Activated CD4-positive, alpha-beta memory T cell treated with anti-CD3 and anti-CD28 coated beads for 36 hours (primary cell): ENCODE measurements around the gene PLA2G4D. TPM values are rescaled to one million over a fixed set of nuclear protein-coding genes. Genes with fewer than 3 reads are reported as not detected.

ENCODE experiments used
- CTCF ChIA-PET: fragments of 350-600 bp; sonication (Branson Sonifier 250); formaldehyde crosslinking; loops from one replicate; lab custom pipeline; 2021; ENCODE audit warnings: antibody characterized with exemption, inconsistent platforms; lab: Charles Lee
- POLR2A ChIA-PET: fragments of 350-600 bp; sonication (Branson Sonifier 250); formaldehyde crosslinking; loops from one replicate; lab custom pipeline; 2021; ENCODE audit warnings: antibody characterized with exemption; lab: Charles Lee
- DNase-seq: peaks from one replicate; pipeline ENCODE4 v3.0.0-alpha.2; 2020
- H3K27ac Mint-ChIP-seq: one replicate; pipeline ENCODE4 v1.8.0; 2021; ENCODE audit warnings: mixed read lengths
- H3K27me3 Mint-ChIP-seq: one replicate; pipeline ENCODE4 v1.8.0; 2021; ENCODE audit warnings: mixed read lengths
- H3K36me3 Mint-ChIP-seq: one replicate; pipeline ENCODE4 v1.8.0; 2021; ENCODE audit warnings: mixed read lengths
- H3K4me1 Mint-ChIP-seq: one replicate; pipeline ENCODE4 v1.8.0; 2021; ENCODE audit warnings: low read depth, mixed read lengths
- H3K4me3 Mint-ChIP-seq: one replicate; pipeline ENCODE4 v1.8.0; 2021; ENCODE audit warnings: mild to moderate bottlenecking, mixed read lengths
- H3K9me3 Mint-ChIP-seq: one replicate; pipeline ENCODE4 v1.8.0; 2021; ENCODE audit warnings: mixed read lengths
- intact Hi-C: fragments of 100-400 bp; cut with micrococcal nuclease; formaldehyde crosslinking; loops from one replicate; pipeline ENCODE4 v1.15.1; 2023
- total RNA-seq, 2 experiments: library from RNA; stranded (reverse); gene quantifications; one replicate each; pipeline ENCODE4 v1.2.3, GENCODE V29; 2021

The PLA2G4D gene
- total RNA-seq, 2 experiments from 2014 or later: not detected

DNA sequence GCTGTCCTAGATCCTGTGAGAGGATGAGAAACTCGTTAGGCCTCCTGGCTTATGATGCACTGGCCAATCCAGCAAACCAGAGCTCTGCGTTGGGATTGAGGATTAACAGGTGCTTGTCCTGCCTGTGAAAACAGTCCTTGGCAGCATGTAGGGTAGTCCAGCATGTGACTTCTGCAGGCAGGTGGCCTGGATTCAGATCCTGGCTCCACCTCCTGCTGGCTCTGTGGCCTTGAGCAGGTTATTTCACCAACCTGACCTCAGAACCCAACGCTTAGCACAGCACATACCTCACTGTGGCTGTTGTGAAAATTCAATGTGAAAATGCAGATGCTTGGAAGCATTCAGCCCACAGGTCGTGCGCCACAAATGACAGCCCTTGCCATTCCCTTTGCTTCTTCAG lies 33.6 kb downstream of the PLA2G4D start:
- intact Hi-C loops: no loop called here
- H3K4me3 Mint-ChIP-seq: no peak overlapping the region
- CTCF ChIA-PET: interaction anchor here (0.6 to 7.8 kb wide), 8 partner anchors 9 to 210 kb away, joined by 3 to 126 read pairs (median 6); no protein-coding TSS in a partner anchor

GRCh38 chr15:42060477-42060763 lies 33.9 kb downstream of the PLA2G4D start:
- Mint-ChIP-seq H3K27ac (no peak overlapping the region), H3K4me1 (peaks cover 13% of the 10 kb centered on the region), H3K4me3 (no peak overlapping the region), H3K27me3 (peaks cover 23% of the 10 kb centered on the region), H3K36me3 (no peaks in the 10 kb centered on the region), H3K9me3 (no peaks in the 10 kb centered on the region)
- intact Hi-C loops: no loop called here
- ChIA-PET CTCF (interaction anchor here (0.6 to 7.8 kb wide), 7 partner anchors 9 to 210 kb away, joined by 3 to 126 read pairs (median 9); no protein-coding TSS in a partner anchor), POLR2A (no interaction called here)
- DNase-seq: no peak

More for the DNA sequence above, 33.6 kb downstream of the PLA2G4D start:
- H3K27ac Mint-ChIP-seq: no peak overlapping the region
- peaks cover 13% of the 10 kb centered on the region for H3K4me1 Mint-ChIP-seq
- no peaks in the 10 kb centered on the region for H3K36me3 Mint-ChIP-seq
- no peaks in the 10 kb centered on the region for H3K9me3 Mint-ChIP-seq
- no peak for DNase-seq
- POLR2A ChIA-PET: no interaction called here
- H3K27me3 Mint-ChIP-seq: peaks cover 23% of the 10 kb centered on the region

DNA sequence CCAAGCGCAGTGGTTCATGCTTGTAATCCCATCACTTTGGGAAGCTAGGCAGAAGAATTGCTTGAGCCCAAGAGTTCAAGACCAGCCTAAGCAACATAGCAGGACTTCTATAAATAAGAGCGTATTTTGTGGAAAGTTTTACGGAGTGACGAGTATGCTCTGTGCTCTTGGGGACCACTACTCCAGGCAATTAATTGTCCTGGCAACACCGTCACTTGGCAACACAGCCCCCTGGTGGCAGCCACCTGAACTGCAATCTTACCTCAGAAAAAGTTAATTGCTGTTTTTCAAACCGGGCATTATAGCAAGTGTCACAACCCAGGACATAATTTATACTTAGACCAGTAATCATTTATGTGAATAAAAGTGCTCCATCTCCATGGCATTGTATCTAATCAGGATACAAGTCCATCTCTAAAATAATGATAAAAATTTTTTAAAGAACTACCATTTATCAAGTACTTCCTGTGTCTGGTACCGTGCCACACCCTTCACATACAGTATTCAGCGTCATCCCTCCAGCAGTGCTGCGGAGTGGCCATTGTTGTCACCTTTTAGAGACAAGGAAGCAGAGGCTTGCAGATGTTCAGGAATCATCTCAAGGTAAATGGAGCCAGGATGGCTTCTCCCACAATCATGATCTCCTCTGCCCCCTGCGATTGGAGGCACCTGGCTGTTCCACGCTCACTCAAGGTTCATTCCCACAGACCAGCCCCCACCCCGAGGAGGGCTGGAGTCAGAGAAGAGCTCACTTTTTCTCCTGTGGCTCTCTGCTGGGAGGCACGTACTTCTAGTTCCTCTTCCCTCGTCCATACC lies 34.5 kb downstream of the PLA2G4D start:
- H3K4me3 Mint-ChIP-seq: no peak overlapping the region

DNA sequence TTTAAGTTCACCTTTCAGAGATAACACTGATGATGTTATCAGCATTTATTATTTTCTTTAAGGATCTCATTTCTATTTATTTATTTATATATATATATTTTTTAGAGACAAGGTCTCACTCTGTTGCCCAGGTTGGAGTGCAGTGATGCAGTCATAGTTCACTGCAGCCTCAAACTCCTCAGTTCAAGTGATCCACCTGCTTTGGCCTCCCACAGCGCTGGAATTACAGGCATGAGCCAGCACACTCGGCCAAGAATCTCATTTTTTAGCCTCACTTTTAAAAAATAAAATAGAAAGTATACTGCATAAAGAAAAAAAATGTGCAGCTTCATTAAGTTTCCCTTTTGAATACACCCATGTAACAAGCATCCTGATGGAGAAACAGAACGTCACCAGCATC lies 35.6 kb downstream of the PLA2G4D start:
- no peak for DNase-seq
- Mint-ChIP-seq H3K9me3 (no peaks in the 10 kb centered on the region), H3K36me3 (no peaks in the 10 kb centered on the region), H3K27ac (no peak overlapping the region), H3K4me1 (peaks cover 13% of the 10 kb centered on the region), H3K4me3 (no peak overlapping the region), H3K27me3 (peaks cover 19% of the 10 kb centered on the region)
- CTCF ChIA-PET: interaction anchor here (1.0 to 7.8 kb wide), 6 partner anchors 8 to 71 kb away, joined by 3 to 126 read pairs (median 6); no protein-coding TSS in a partner anchor
- POLR2A ChIA-PET: no interaction called here
- intact Hi-C loops: loop anchor here (1.0 kb wide), 2 partner anchors 69 to 284 kb away; partner anchors contain the start of gene MAPKBP1

More for the DNA sequence above, 34.5 kb downstream of the PLA2G4D start:
- CTCF ChIA-PET: interaction anchor here (0.6 to 7.8 kb wide), 10 partner anchors 8 to 89 kb away, joined by 3 to 126 read pairs (median 6); no protein-coding TSS in a partner anchor
- POLR2A ChIA-PET: no interaction called here
- Mint-ChIP-seq H3K9me3 (no peaks in the 10 kb centered on the region), H3K36me3 (no peaks in the 10 kb centered on the region), H3K27ac (no peak overlapping the region), H3K27me3 (peaks cover 23% of the 10 kb centered on the region), H3K4me1 (peaks cover 13% of the 10 kb centered on the region)
- intact Hi-C loops: loop anchor here (1.0 kb wide), 2 partner anchors 71 to 286 kb away; partner anchors contain the start of gene MAPKBP1
- peak; percentile 80 for DNase-seq

- Mint-ChIP-seq H3K27ac (no peak overlapping the region), H3K9me3 (no peaks in the 10 kb centered on the region), H3K36me3 (no peaks in the 10 kb centered on the region), H3K4me3 (no peak overlapping the region), H3K27me3 (peaks cover 22% of the 10 kb centered on the region), H3K4me1 (peaks cover 13% of the 10 kb centered on the region)
- intact Hi-C loops: loop anchor here (1.0 kb wide), 1 partner anchor 118 kb away; no protein-coding TSS in a partner anchor
- CTCF ChIA-PET: interaction anchor here (0.6 to 8.1 kb wide), 25 partner anchors 7 to 284 kb away, joined by 3 to 126 read pairs (median 5); partner anchors contain the start of gene MAPKBP1
- DNase-seq: no peak
- POLR2A ChIA-PET: no interaction called here
These were observed 36.3 kb downstream of the PLA2G4D start for GRCh38 chr15:42057799-42058646.

DNA sequence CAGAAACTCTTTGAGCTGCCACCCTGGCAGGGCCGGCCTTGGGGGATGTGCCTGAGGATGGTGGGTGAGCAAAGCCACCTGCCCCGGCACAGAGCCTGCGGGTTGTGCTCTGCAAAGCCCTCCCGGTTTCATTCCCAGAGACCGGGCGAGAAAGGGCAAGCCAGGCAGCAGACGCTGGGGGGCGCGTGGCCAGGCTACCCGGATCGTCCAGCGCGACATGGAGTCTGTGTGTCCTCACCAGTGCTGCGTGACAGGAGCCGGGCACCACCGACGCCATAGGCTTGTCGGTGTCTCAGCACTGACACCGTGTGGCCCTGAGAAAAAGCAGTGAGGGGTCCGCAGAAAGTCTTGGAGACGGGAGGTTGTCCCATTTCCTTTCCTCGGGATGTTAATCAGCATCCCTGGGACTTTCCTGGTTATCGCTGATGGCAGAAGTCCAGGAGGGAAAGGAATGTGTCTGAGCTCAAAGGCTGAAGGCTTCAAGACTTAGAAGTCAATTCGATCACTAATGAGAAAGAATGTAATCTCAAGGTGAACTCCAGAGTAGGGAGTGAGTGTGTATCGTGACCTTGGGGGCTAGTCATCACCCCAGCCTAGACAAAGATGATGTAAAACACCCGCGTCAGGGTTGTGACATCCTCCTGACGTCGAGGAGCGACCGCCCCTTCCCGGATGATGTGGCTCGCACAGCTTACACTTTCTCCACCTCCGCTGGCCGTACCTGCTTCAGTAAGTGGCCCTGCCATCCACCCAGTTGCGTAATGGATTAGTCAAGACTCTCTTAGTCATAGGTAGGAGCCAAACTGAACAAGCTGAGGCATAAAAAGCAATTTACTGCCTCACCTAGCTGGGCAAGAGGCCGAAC lies 37.2 kb downstream of the PLA2G4D start:
- intact Hi-C loops: loop anchor here (1.0 kb wide), 1 partner anchor 117 kb away; no protein-coding TSS in a partner anchor
- no peak overlapping the region for H3K27ac Mint-ChIP-seq
- ChIA-PET POLR2A (interaction anchor here (0.8 kb wide), 1 partner anchor 86 kb away, joined by 4 read pairs; no protein-coding TSS in a partner anchor), CTCF (interaction anchor here (0.5 to 8.1 kb wide), 24 partner anchors 21 to 1361 kb away, joined by 3 to 100 read pairs (median 4); partner anchors contain the start of gene MAPKBP1)
- H3K4me3 Mint-ChIP-seq: peak overlapping the region; percentile 48
- no peaks in the 10 kb centered on the region for H3K36me3 Mint-ChIP-seq
- peaks cover 24% of the 10 kb centered on the region for H3K27me3 Mint-ChIP-seq
- H3K4me1 Mint-ChIP-seq: peaks cover 13% of the 10 kb centered on the region
- peak; percentile 81 for DNase-seq
- H3K9me3 Mint-ChIP-seq: no peaks in the 10 kb centered on the region

DNA sequence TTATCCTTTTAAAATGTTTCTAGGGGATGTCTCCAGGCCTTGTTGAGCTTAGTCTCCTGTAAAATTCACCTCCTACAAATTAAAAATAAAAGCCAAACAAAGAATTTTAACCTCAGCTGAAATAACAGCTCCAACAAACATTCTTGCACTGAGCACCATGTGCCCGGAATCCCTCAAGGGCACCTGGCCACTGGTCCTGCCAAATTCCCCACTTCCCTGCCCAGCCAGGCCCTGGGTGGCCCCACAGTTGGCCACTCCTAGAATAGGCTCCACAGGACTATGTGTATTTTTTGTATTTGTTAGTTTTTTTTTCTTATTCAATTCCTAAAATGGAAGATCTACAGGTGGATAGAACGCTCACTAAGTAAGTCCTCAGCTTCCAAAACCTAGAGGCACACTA lies 40.4 kb downstream of the PLA2G4D start:
- POLR2A ChIA-PET: no interaction called here
- no peak for DNase-seq
- H3K27ac Mint-ChIP-seq: no peak overlapping the region
- intact Hi-C loops: no loop called here
- no peak overlapping the region for H3K4me3 Mint-ChIP-seq
- peaks cover 28% of the 10 kb centered on the region for H3K27me3 Mint-ChIP-seq
- H3K36me3 Mint-ChIP-seq: no peaks in the 10 kb centered on the region
- peaks cover 11% of the 10 kb centered on the region for H3K4me1 Mint-ChIP-seq
- H3K9me3 Mint-ChIP-seq: no peaks in the 10 kb centered on the region
- CTCF ChIA-PET: interaction anchor here (0.6 to 8.1 kb wide), 7 partner anchors 11 to 1779 kb away, joined by 3 to 100 read pairs (median 4); no protein-coding TSS in a partner anchor

DNA sequence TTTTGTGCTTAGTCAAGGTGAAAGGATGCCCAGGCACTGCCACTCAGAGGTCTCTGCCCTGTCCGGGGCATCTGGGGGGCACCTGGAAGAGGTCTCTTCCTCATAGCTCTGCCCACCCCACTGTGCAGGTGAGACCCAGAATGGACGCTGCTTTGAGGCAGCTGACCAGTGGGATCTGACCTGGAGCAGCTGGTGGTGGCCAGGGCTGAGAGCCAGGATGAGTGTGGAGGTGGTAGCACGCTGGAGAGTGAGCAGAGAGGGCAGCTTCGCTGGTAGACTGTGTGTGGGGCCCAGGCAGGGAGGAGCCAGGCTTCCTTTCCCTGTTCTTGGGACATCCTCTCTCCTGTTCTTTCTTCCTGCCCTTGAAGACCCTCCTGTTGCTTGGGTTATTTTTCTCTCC lies 41.4 kb downstream of the PLA2G4D start:
- Mint-ChIP-seq H3K27ac (no peak overlapping the region), H3K4me3 (no peak overlapping the region), H3K36me3 (no peaks in the 10 kb centered on the region), H3K27me3 (peaks cover 26% of the 10 kb centered on the region), H3K9me3 (no peaks in the 10 kb centered on the region), H3K4me1 (peaks cover 11% of the 10 kb centered on the region)
- intact Hi-C loops: no loop called here
- ChIA-PET CTCF (interaction anchor here (0.6 to 8.1 kb wide), 7 partner anchors 8 to 495 kb away, joined by 3 to 100 read pairs (median 4); no protein-coding TSS in a partner anchor), POLR2A (no interaction called here)
- no peak for DNase-seq

- no peak overlapping the region for H3K27ac Mint-ChIP-seq
- H3K27me3 Mint-ChIP-seq: peaks cover 8% of the 10 kb centered on the region
- POLR2A ChIA-PET: no interaction called here
- intact Hi-C loops: no loop called here
- H3K4me1 Mint-ChIP-seq: no peaks in the 10 kb centered on the region
- DNase-seq: no peak
- CTCF ChIA-PET: interaction anchor here (1.4 to 8.1 kb wide), 3 partner anchors 8 to 62 kb away, joined by 5 to 100 read pairs (median 9); no protein-coding TSS in a partner anchor
- H3K36me3 Mint-ChIP-seq: no peaks in the 10 kb centered on the region
- H3K4me3 Mint-ChIP-seq: no peak overlapping the region
- no peaks in the 10 kb centered on the region for H3K9me3 Mint-ChIP-seq
These were observed 43.7 kb downstream of the PLA2G4D start for GRCh38 chr15:42050484-42051255.

DNA sequence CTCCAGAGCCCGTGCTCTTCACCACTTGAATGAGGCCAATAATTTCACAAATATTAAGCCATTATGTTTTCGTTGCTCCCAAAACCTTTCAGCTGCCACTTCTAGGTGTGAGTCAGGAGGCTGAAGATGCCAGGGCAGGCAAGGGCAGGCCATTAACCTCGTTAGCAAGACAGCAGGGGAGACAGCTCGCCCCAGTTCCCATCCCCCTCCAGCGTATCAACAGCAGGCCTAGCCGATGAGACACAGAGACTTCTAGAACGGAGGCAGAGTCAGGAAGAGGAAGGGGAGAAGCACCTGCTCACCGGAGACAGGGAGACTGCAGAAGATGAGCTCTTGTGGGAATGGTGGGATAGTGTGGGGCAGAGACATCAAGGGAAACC lies 45.6 kb downstream of the PLA2G4D start:
- intact Hi-C loops: no loop called here
- H3K27me3 Mint-ChIP-seq: peaks cover 8% of the 10 kb centered on the region
- H3K4me1 Mint-ChIP-seq: peaks cover 4% of the 10 kb centered on the region
- DNase-seq: no peak
- H3K4me3 Mint-ChIP-seq: no peak overlapping the region
- no peaks in the 10 kb centered on the region for H3K36me3 Mint-ChIP-seq
- POLR2A ChIA-PET: no interaction called here
- H3K27ac Mint-ChIP-seq: no peak overlapping the region
- CTCF ChIA-PET: no interaction called here
- H3K9me3 Mint-ChIP-seq: no peaks in the 10 kb centered on the region
